Activated CD8-positive, alpha-beta memory T cell treated with anti-CD3 and anti-CD28 coated beads, Interleukin-2, amount 50 U/mL, for 4 hours (primary cell): ENCODE data around the gene C1orf198.

Experiments used
- DNase-seq: peaks from one replicate; pipeline ENCODE4 v3.0.0-alpha.2; 2020

C1orf198 gene

DNA sequence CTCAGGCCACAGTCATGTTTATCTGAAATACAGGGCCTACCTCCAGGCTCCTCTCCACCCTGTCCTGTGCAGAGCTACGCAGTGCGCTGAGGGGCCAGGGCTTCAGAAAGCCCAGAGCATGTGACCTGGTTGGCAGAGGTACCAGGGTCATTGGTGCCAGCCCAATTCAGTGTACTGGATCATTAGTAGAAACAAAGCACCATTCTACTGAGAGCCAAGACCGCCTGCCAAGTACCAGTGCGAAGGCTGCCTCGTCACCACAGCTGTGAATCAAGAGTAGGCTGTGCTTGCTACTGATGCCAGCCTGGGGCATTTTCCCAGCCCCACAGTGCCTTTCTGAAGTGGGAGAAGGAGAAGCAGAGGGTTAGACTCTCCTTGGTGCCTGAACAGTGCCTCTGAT lies 61.3 kb downstream of the C1orf198 start:
- DNase-seq, result no peak

- no peak for DNase-seq
Observed at GRCh38 chr1:230806552-230806951, 61.8 kb downstream of the C1orf198 start.

DNA sequence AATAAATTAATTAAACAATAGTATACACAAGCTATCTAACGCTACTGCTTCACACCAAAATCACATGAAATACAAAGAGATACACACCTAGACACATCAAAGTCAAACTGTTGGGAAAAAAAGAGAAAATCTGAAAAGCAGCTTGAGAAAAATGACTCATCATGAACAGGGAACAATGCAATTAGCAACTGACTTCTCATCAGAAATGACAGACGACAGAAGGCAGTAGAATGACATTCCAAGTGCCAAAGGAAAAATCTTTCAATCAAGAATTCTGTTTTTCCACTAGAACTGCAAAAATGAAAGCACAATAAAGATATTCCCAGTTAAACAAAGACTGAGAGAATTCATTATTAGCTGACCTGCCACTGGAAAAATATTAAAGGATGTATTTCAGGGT lies 63.9 kb downstream of the C1orf198 start:
- no peak for DNase-seq

GRCh38 chr1:230800891-230801840 lies 67.2 kb downstream of the C1orf198 start:
- DNase-seq, result no peak

DNA sequence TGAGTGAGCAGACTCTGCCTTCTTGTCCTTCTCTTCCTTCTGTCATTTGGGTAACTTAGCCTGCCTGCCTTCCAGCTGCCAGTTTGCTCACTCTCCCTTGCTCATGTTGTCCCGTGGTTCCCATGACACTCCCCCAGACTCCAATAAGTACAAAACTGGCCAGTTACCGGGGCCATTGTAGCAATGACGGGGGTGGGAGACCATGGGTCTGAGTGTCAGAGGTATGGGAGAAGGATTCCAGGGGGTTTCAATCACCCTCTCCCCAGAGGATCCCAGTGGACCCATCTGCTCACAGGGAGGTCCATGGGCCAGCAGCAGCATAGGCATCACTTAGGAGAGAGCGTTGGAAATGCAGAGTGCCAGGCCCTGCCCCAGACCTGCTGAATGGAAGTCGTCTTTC lies 69.8 kb downstream of the C1orf198 start:
- no peak for DNase-seq

- no peak for DNase-seq
Observed at GRCh38 chr1:230797942-230798365, 70.4 kb downstream of the C1orf198 start.

DNA sequence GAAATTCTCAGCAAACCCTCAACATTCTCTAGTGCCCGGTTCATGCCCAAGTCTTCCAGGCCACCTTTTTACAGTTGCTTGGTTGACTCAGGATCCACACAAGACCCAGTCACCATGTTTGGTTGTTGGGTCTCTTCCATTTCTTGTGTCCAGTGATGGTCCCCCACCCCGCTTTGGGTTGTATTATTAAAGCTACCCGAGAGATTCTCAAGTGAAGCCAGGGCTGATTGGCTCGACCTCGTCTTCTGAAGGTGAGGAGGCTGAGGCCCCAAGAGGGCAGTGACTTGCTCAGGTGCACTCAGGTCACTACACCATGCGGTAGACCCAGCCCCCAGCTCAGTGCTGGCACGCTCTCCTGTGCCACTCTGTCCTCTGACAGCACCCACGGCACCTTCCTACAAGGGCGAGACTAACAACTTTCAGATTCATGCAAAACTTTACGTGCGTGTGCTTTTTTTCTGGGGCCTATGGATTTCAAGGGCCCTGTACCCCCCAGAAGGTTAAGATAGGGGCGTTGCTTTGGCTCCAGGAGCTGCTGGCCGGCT lies 70.9 kb downstream of the C1orf198 start:
- DNase-seq, result no peak

GRCh38 chr1:230796626-230797025 lies 71.7 kb downstream of the C1orf198 start:
- DNase-seq, result no peak

- no peak for DNase-seq
Observed at GRCh38 chr1:230794871-230795605, 73.3 kb downstream of the C1orf198 start.

DNA sequence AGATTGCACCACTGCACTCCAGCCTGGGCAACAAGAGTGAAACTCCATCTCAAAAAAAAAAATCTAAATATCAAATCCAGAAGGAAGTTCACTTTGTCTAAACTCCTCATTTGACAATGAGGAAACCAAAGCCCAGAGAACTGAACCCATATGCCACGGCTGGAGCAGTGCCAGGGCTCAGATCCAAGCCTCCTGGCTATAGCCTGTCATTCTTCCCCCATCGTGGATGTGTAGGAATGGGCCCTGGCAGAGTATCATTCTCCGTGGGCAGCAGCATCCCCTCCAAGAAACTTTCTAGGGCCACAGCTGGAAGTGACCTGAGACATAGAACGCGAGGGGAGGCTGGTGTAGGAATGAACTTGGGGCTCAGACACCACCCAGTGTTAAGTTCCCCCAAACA lies 73.9 kb downstream of the C1orf198 start:
- no peak for DNase-seq

- DNase-seq, result no peak
Observed at GRCh38 chr1:230793463-230793745, 74.9 kb downstream of the C1orf198 start.

DNA sequence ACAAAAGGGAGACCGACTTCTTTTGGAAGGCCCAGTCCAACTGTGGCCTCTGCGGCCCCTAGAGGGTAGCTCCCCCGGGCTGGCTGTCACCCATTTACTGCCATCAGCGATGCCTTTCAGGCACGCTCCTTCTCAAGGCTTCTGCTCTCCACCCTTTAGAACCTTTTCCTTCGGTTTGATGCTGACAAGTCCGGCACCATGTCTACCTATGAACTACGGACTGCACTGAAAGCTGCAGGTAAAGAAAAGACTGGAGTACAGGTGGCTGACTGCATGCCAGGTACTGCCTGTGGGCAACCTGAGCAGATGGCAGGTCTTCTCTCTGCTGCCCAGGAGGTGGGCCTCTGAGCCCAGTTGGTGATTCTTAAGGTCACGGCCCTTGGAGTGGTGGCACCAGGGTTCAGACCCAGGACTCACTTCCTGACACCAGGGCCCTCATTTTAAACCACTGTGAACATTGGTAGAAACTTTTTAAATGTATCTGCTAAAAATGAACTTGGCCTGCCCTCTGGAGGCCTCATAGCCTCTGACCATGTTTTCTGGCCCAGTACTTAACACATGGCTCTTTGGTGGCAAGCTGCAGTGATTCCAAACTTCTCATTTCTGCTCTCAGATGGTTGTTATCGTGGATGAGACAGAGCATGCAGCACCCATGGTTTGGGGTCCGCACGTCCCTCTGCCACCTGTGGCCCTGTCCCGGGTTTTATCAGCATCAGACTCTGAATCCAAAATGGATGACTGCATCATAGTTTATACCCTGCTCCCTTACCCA lies 75.4 kb downstream of the C1orf198 start:
- DNase-seq, result no peak

DNA sequence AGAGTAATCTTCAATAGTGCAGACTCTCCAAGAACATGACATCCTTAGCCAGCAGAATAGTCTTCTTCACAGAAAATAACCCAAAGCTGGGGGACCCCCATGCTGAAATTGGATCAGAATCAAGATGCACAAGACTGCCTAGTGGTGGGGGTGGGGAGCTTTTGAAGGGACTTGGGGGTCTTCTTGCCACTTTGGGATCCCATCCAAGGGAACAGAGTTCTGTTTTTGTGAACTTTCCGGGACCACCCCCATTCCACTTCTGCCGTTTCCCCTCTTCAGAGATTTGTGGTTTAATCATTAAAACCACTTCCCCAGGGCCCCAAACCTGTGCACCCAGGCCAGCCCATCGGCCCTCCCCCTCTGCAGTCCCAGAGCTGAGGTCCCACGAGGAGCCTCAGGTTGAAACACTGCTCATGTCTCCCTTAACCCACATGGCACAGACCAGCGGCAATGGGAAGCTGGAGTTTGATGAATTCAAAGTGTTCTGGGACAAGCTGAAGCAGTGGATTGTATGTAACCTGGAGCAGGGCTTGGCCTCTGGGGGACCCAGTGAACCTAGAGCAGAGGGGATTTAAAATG lies 76.2 kb downstream of the C1orf198 start:
- no peak for DNase-seq

DNA sequence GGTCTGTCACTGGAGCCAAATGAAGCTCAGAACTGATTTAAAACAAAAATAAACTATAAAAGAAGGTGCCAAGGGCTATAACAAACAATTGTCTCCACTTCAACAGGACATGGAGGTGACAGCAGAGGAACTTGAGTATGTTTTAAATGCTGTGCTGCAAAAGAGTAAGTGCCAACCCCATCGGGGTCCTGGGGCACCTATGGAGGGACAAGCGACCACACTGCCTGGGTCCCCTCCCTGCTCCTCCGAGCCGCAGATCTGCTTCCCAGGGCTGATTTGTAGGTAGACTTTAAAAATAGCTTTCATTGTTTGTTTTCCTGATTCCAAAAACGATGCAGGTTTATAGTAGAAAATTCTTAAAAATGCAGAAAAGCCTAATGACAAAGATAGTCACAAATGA lies 78.3 kb downstream of the C1orf198 start:
- DNase-seq, result no peak

DNA sequence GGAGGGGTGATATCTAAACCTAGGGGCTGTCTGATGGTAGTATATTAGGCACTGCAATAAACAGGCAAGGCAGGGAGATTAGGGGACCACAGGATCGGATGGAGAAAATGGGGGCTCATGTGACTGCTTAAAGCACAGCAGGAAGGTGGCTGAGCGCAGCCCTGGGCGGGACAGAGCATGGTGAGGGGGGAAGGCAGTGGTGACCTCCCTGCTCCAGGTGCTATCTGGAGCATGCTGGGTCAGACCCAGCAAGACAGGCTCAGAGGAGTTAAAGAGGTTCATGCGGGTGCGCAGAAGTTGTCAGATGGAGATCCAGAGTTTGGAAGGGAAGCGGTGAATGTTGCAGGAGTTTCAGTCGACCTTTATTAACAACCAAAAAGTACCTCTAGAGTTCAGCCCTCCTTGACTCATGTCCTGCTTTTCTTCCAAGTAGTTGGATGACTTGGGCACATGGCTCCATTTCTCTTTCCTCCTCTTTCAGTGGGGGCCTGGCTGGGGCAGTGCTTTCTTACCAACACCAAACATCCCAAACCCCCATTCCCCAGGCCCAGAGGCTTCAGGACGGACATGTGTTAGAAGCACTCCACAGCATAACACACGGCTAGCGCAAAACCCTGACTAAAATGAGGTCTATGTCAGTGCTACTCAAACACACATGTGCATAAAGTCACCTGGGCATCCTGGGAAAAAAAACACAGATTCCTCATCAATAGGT lies 79.6 kb downstream of the C1orf198 start:
- no peak for DNase-seq

- DNase-seq, result no peak
Observed at GRCh38 chr1:230787471-230787870, 80.8 kb downstream of the C1orf198 start.
